H9 (cell line): Measurements from ENCODE around the gene USH2A. TPM values are rescaled to one million over a fixed set of nuclear protein-coding genes. Genes with fewer than 3 reads are reported as not detected.

Experiments
- DNase-seq: peaks from one replicate; pipeline ENCODE4 v3.0.0-alpha.2; 2017
- H2AFZ ChIP-seq: one replicate; pipeline ENCODE4 v1.6.1; 2013; ENCODE audit warnings: mild to moderate bottlenecking, low read length, control low read depth, moderate library complexity
- H2AK5ac ChIP-seq: 2 replicates; pipeline ENCODE4 v1.6.1; 2013; ENCODE audit warnings: low read length, control low read depth, mixed read lengths; ENCODE audit not compliant: insufficient read length
- H2BK120ac ChIP-seq: one replicate; pipeline ENCODE4 v1.6.1; 2013; ENCODE audit warnings: low read depth, mild to moderate bottlenecking, low read length, control low read depth, inconsistent platforms; ENCODE audit not compliant: poor library complexity, severe bottlenecking
- H2BK12ac ChIP-seq: 2 replicates; pipeline ENCODE4 v1.6.1; 2013; ENCODE audit warnings: low read length, control low read depth, mixed read lengths, low read depth; ENCODE audit not compliant: insufficient read length
- H2BK15ac ChIP-seq: 2 replicates; pipeline ENCODE4 v1.6.1; 2013; ENCODE audit warnings: low read depth, low read length, control low read depth
- H2BK20ac ChIP-seq: one replicate; pipeline ENCODE4 v1.6.1; 2013; ENCODE audit warnings: low read depth, mild to moderate bottlenecking, low read length, control low read depth, inconsistent platforms; ENCODE audit not compliant: poor library complexity, severe bottlenecking
- H2BK5ac ChIP-seq: 2 replicates; pipeline ENCODE4 v1.6.1; 2013; ENCODE audit warnings: low read length, control low read depth, mixed read lengths; ENCODE audit not compliant: insufficient read length
- H3K14ac ChIP-seq: 2 replicates; pipeline ENCODE4 v1.6.1; 2013; ENCODE audit warnings: low read length, control low read depth; ENCODE audit not compliant: insufficient read depth
- H3K18ac ChIP-seq: 2 replicates; pipeline ENCODE4 v1.6.1; 2013; ENCODE audit warnings: low read depth, mild to moderate bottlenecking, mixed read lengths, low read length, control low read depth; ENCODE audit not compliant: insufficient read length
- H3K23ac ChIP-seq: 2 replicates; pipeline ENCODE4 v1.6.1; 2013; ENCODE audit warnings: low read length, control low read depth, mixed read lengths, low read depth; ENCODE audit not compliant: insufficient read length
- H3K23me2 ChIP-seq: 2 replicates; pipeline ENCODE4 v1.6.1; 2013; ENCODE audit warnings: low read depth, mild to moderate bottlenecking, mixed read lengths, low read length, control low read depth; ENCODE audit not compliant: insufficient read length, poor library complexity, severe bottlenecking
- H3K27ac ChIP-seq: 2 replicates; pipeline ENCODE4 v1.5.1; 2013; ENCODE audit warnings: low read length, control low read depth, mixed read lengths, low read depth; ENCODE audit not compliant: insufficient read length
- H3K27me3 ChIP-seq: 2 replicates; pipeline ENCODE4 v1.6.1; 2013; ENCODE audit warnings: low read length, control low read depth, inconsistent platforms; ENCODE audit not compliant: insufficient read depth
- H3K4ac ChIP-seq: 2 replicates; pipeline ENCODE4 v1.6.1; 2013; ENCODE audit warnings: low read depth, mild to moderate bottlenecking, control low read depth, inconsistent platforms, low read length, moderate library complexity
- H3K4me1 ChIP-seq: 2 replicates; pipeline ENCODE4 v1.6.1; 2013; ENCODE audit warnings: low read length, control low read depth, inconsistent platforms; ENCODE audit not compliant: insufficient read depth
- H3K4me2 ChIP-seq: 2 replicates; pipeline ENCODE4 v1.6.1; 2013; ENCODE audit warnings: low read length, control low read depth, mixed read lengths; ENCODE audit not compliant: insufficient read length, insufficient read depth
- H3K56ac ChIP-seq: 2 replicates; pipeline ENCODE4 v1.6.1; 2013; ENCODE audit warnings: low read depth, mild to moderate bottlenecking, mixed read lengths, low read length, control low read depth; ENCODE audit not compliant: insufficient read length
- H3K79me1 ChIP-seq: 2 replicates; pipeline ENCODE4 v1.6.1; 2013; ENCODE audit warnings: low read depth, mild to moderate bottlenecking, moderate library complexity, low read length, control low read depth, inconsistent platforms; ENCODE audit not compliant: insufficient read depth, poor library complexity, severe bottlenecking
- H3K79me2 ChIP-seq: 2 replicates; pipeline ENCODE4 v1.6.1; 2013; ENCODE audit warnings: low read length, control low read depth, inconsistent platforms; ENCODE audit not compliant: insufficient read depth
- H3K9ac ChIP-seq: 2 replicates; pipeline ENCODE4 v1.6.1; 2013; ENCODE audit warnings: low read length, control low read depth, mixed read lengths; ENCODE audit not compliant: insufficient read length; ENCODE audit errors: extremely low read depth
- H3K9me3 ChIP-seq: one replicate; pipeline ENCODE4 v1.6.1; 2013; ENCODE audit warnings: low read depth, low read length, inconsistent platforms; ENCODE audit not compliant: control insufficient read depth
- H3T11ph ChIP-seq: one replicate; pipeline ENCODE4 v1.6.1; 2013; ENCODE audit warnings: mild to moderate bottlenecking, low read length, control low read depth, inconsistent platforms
- H4K20me1 ChIP-seq: one replicate; pipeline ENCODE4 v1.6.1; 2013; ENCODE audit not compliant: control insufficient read depth, insufficient read length, insufficient read depth
- H4K5ac ChIP-seq: 2 replicates; pipeline ENCODE4 v1.6.1; 2013; ENCODE audit warnings: low read depth, mild to moderate bottlenecking, mixed read lengths, low read length, control low read depth; ENCODE audit not compliant: insufficient read length
- H4K8ac ChIP-seq: replicated peaks from 2 replicates; pipeline ENCODE4 v1.6.1; 2013; ENCODE audit warnings: low read length, control low read depth, mixed read lengths, low read depth; ENCODE audit not compliant: insufficient read length
- H4K91ac ChIP-seq: 2 replicates; pipeline ENCODE4 v1.6.1; 2013; ENCODE audit warnings: low read depth, mild to moderate bottlenecking, moderate library complexity, mixed read lengths, low read length, control low read depth; ENCODE audit not compliant: insufficient read length
- H3K27ac Mint-ChIP-seq, 3 experiments: 2 replicates in 2 of 3; 3 replicates in 1 of 3; pipeline ENCODE4 v1.8.0; 2020 to 2021; ENCODE audit warnings: mixed read lengths in 3 of 3, mild to moderate bottlenecking in 1 of 3, moderate library complexity in 1 of 3
- H3K27me3 Mint-ChIP-seq: 2 replicates; pipeline ENCODE4 v1.8.0; 2021; ENCODE audit warnings: low read depth, mild to moderate bottlenecking, moderate library complexity, mixed read lengths
- H3K36me3 Mint-ChIP-seq, 3 experiments: 2 replicates in 2 of 3; 3 replicates in 1 of 3; pipeline ENCODE4 v1.8.0; 2020 to 2021; ENCODE audit warnings: low read depth in 3 of 3, mixed read lengths in 3 of 3; ENCODE audit not compliant: insufficient read depth in 1 of 3
- H3K4me1 Mint-ChIP-seq, 2 experiments: 2 replicates each; pipeline ENCODE4 v1.8.0; 2020; ENCODE audit warnings: mixed read lengths in 2 of 2
- H3K4me3 Mint-ChIP-seq, 2 experiments: 2 replicates in 1 of 2; 3 replicates in 1 of 2; pipeline ENCODE4 v1.8.0; 2020 to 2021; ENCODE audit warnings: mild to moderate bottlenecking in 2 of 2, mixed read lengths in 2 of 2, moderate library complexity in 1 of 2
- H3K9me3 Mint-ChIP-seq, 2 experiments: 2 replicates in 1 of 2; 3 replicates in 1 of 2; pipeline ENCODE4 v1.8.0; 2020; ENCODE audit warnings: mild to moderate bottlenecking in 2 of 2, mixed read lengths in 2 of 2, moderate library complexity in 1 of 2
- WGBS: extraction: QIAGEN DNeasy Blood & Tissue Kit; methylation state at CpG from one replicate; pipeline ENCODE4 v1.1.7; 2013; ENCODE audit warnings: missing lambda C conversion rate, low lambda C conversion rate, mixed read lengths; ENCODE audit not compliant: insufficient read length; ENCODE audit errors: extremely low coverage; 5-methylcytosine and 5-hydroxymethylcytosine counted together
- total RNA-seq: library from RNA; stranded (reverse); gene quantifications from 2 replicates; pipeline ENCODE4 v1.2.1, GENCODE V29; 2021
- TF ChIP-seq, protein P1 (sequence below): fragments of 200-600 bp; sonication (generic); conservative IDR thresholded peaks from 3 replicates; pipeline ENCODE4 v1.8.0; 2021; ENCODE audit warnings: antibody characterized with exemption, mild to moderate bottlenecking

The USH2A gene
- total RNA-seq, 1 experiment from 2014 or later, result 0.11 TPM

DNA sequence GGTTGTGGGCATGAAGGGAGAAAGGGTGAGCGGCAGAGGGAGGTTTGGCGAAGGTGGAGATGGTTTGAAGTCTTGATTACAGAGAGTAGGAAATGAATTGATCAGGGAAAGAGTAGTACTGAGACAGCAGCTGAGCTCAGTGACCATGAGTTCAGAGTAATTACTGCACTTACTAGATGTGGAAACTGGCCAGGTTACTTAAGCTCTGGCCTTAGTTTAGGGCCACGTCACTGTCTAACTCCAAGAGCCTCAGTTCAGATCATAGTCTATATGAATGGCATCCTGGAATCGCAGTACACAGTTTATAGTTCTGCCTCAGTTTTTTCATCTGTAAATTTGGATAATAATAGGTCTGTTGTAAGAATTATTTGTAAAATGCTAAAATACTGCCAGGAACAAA is 778.1 kb downstream of the USH2A start:
- no peak overlapping the region for H3K9ac ChIP-seq
- H3T11ph ChIP-seq, result no peak overlapping the region
- no peak overlapping the region for H2BK20ac ChIP-seq
- no peak overlapping the region for H2BK5ac ChIP-seq
- no peak overlapping the region for H3K14ac ChIP-seq
- H3K79me1 ChIP-seq, result no peaks in the 10 kb centered on the region
- H3K9me3 ChIP-seq, result no peaks in the 10 kb centered on the region
- Mint-ChIP-seq H3K4me1 (peaks cover 19 to 20% of the 10 kb centered on the region in 2 experiments), H3K27ac (no peak overlapping the region), H3K9me3 (no peaks in the 10 kb centered on the region), H3K27me3 (no peaks in the 10 kb centered on the region), H3K4me3 (no peak overlapping the region; a peak in 1 of 5 replicates), H3K36me3 (no peaks in the 10 kb centered on the region)
- H4K5ac ChIP-seq, result no peak overlapping the region
- no peak for DNase-seq
- no peak overlapping the region for H3K18ac ChIP-seq
- no peak overlapping the region for H3K4me2 ChIP-seq
- no peaks in the 10 kb centered on the region for H4K20me1 ChIP-seq
- WGBS, result 100% methylated on average over 1 of the region's 4 CpGs
- no peaks in the 10 kb centered on the region for H3K27me3 ChIP-seq
- H4K91ac ChIP-seq, result no peak overlapping the region
- no peaks in the 10 kb centered on the region for H3K23me2 ChIP-seq
- H3K79me2 ChIP-seq, result no peaks in the 10 kb centered on the region
- H2BK15ac ChIP-seq, result no peak overlapping the region
- no peak overlapping the region for H3K4ac ChIP-seq
- TF ChIP-seq, protein P1, sequence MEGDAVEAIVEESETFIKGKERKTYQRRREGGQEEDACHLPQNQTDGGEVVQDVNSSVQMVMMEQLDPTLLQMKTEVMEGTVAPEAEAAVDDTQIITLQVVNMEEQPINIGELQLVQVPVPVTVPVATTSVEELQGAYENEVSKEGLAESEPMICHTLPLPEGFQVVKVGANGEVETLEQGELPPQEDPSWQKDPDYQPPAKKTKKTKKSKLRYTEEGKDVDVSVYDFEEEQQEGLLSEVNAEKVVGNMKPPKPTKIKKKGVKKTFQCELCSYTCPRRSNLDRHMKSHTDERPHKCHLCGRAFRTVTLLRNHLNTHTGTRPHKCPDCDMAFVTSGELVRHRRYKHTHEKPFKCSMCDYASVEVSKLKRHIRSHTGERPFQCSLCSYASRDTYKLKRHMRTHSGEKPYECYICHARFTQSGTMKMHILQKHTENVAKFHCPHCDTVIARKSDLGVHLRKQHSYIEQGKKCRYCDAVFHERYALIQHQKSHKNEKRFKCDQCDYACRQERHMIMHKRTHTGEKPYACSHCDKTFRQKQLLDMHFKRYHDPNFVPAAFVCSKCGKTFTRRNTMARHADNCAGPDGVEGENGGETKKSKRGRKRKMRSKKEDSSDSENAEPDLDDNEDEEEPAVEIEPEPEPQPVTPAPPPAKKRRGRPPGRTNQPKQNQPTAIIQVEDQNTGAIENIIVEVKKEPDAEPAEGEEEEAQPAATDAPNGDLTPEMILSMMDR, result no peak
- H2AFZ ChIP-seq, result no peak overlapping the region
- no peak overlapping the region for H3K56ac ChIP-seq
- no peak overlapping the region for H2BK12ac ChIP-seq
- no peak overlapping the region for H4K8ac ChIP-seq
- H3K4me1 ChIP-seq, result peaks cover 4% of the 10 kb centered on the region
- H3K27ac ChIP-seq, result no peak overlapping the region
- H2AK5ac ChIP-seq, result no peak overlapping the region
- H2BK120ac ChIP-seq, result no peak overlapping the region
- no peak overlapping the region for H3K23ac ChIP-seq
